HG03575 (cell line): ENCODE measurements around the gene OR5AU1.
"Not testable (repeated sequence)": the region's sequence is repeated elsewhere in the genome, so short reads cannot be mapped to it uniquely, and the experiment has no call there.

ENCODE experiments used
- ATAC-seq: cut with Tn5 transposase; IDR thresholded peaks from one replicate; pipeline ENCODE4 v1.9.1; 2021; ENCODE audit not compliant: unreplicated experiment, insufficient number of reproducible peaks, low FRiP score; ENCODE audit errors: extremely low read depth

OR5AU1 gene

GRCh38 chr14:21184254-21184653, 28.4 kb upstream of the OR5AU1 start:
- no peak for ATAC-seq

GRCh38 chr14:21182166-21182565, 26.3 kb upstream of the OR5AU1 start:
- no peak for ATAC-seq

GRCh38 chr14:21171128-21171527, 15.3 kb upstream of the OR5AU1 start:
- ATAC-seq: no peak

- no peak for ATAC-seq
These were observed 13.7 kb upstream of the OR5AU1 start for GRCh38 chr14:21169573-21169972.

- no peak for ATAC-seq
These were observed 12.2 kb upstream of the OR5AU1 start for GRCh38 chr14:21168055-21168454.

- not testable (repeated sequence) for ATAC-seq
These were observed 9.8 kb upstream of the OR5AU1 start for GRCh38 chr14:21165670-21166069.

GRCh38 chr14:21165002-21165605, 9.2 kb upstream of the OR5AU1 start:
- not testable (repeated sequence) for ATAC-seq

GRCh38 chr14:21163871-21164291, 8.0 kb upstream of the OR5AU1 start:
- no peak for ATAC-seq

- no peak for ATAC-seq
These were observed 6.2 kb upstream of the OR5AU1 start for GRCh38 chr14:21162081-21162480.

- no peak for ATAC-seq
These were observed 4.3 kb upstream of the OR5AU1 start for GRCh38 chr14:21160061-21160610.

- ATAC-seq: not testable (repeated sequence)
These were observed 2.3 kb upstream of the OR5AU1 start for GRCh38 chr14:21158175-21158574.

- no peak for ATAC-seq
These were observed 6.1 kb downstream of the OR5AU1 start for GRCh38 chr14:21149641-21150367.

GRCh38 chr14:21145437-21145836, 10.4 kb downstream of the OR5AU1 start:
- ATAC-seq: no peak

- no peak for ATAC-seq
These were observed 13.5 kb downstream of the OR5AU1 start for GRCh38 chr14:21142357-21142756.

- ATAC-seq: no peak
These were observed 19.8 kb downstream of the OR5AU1 start for GRCh38 chr14:21136024-21136423.

GRCh38 chr14:21133901-21134300, 22.0 kb downstream of the OR5AU1 start:
- no peak for ATAC-seq

GRCh38 chr14:21123429-21123828, 32.4 kb downstream of the OR5AU1 start:
- ATAC-seq: no peak

- no peak for ATAC-seq
These were observed 34.7 kb downstream of the OR5AU1 start for GRCh38 chr14:21121122-21121521.

GRCh38 chr14:21120686-21121085, 35.2 kb downstream of the OR5AU1 start:
- ATAC-seq: no peak

- ATAC-seq: no peak
These were observed 36.9 kb downstream of the OR5AU1 start for GRCh38 chr14:21118933-21119332.
